Measurements from ENCODE around the gene SDK2. TPM values are rescaled to one million over a fixed set of nuclear protein-coding genes. Genes with fewer than 3 reads are reported as not detected.

Gene SDK2
- total and polyA plus RNA-seq, 11 donors, result 0.84 to 4.0 (median 2.6) TPM

GRCh38 chr17:73623247-73623646 is 21.0 kb downstream of the SDK2 start:
- H3K4me1 ChIP-seq, result peaks cover 0 to 5% (median 0%) of the 10 kb centered on the region in 12 donors
- no peaks in the 10 kb centered on the region for H3K36me3 ChIP-seq
- no peak for TF ChIP-seq CTCF (IDR thresholded peaks at IDR 0.05)
- TF ChIP-seq POLR2A (IDR thresholded peaks at IDR 0.05), result no peak
- no peak overlapping the region for H3K4me3 ChIP-seq
- H3K27ac ChIP-seq, result no peak overlapping the region
- H3K27me3 ChIP-seq, result no peaks in the 10 kb centered on the region
- ATAC-seq (no peak), DNase-seq (peak in 1 of 5 donors; percentile 10)
- intact Hi-C loops (cut with DNase I), result no loop called here
- 84 to 96% (median 88%) methylated on average over 2 of the region's 2 CpGs for WGBS, 4 donors
- peaks cover 0 to 14% (median 0%) of the 10 kb centered on the region in 12 donors for H3K9me3 ChIP-seq

GRCh38 chr17:73622381-73622780 is 21.9 kb downstream of the SDK2 start:
- no peak overlapping the region for H3K27ac ChIP-seq
- ATAC-seq (no peak), DNase-seq (peak in 1 of 5 donors; percentile 7)
- TF ChIP-seq POLR2A (IDR thresholded peaks at IDR 0.05) (no peak), CTCF (IDR thresholded peaks at IDR 0.05) (no peak)
- WGBS, 4 donors, result 77 to 94% (median 91%) methylated on average over 3 of the region's 3 CpGs
- no peak overlapping the region for H3K4me3 ChIP-seq
- H3K36me3 ChIP-seq, result no peaks in the 10 kb centered on the region
- intact Hi-C loops (cut with DNase I), result no loop called here
- peaks cover 0 to 5% (median 0%) of the 10 kb centered on the region in 12 donors for H3K4me1 ChIP-seq
- peaks cover 0 to 14% (median 0%) of the 10 kb centered on the region in 12 donors for H3K9me3 ChIP-seq
- H3K27me3 ChIP-seq, result no peaks in the 10 kb centered on the region

- peaks cover 0 to 5% (median 0%) of the 10 kb centered on the region in 12 donors for H3K4me1 ChIP-seq
- intact Hi-C loops (cut with DNase I), result no loop called here
- no peaks in the 10 kb centered on the region for H3K36me3 ChIP-seq
- no peak for TF ChIP-seq POLR2A (IDR thresholded peaks at IDR 0.05)
- TF ChIP-seq CTCF (IDR thresholded peaks at IDR 0.05), result no peak
- 77 to 92% (median 84%) methylated on average over 2 of the region's 2 CpGs for WGBS, 4 donors
- ATAC-seq, result no peak
- no peak overlapping the region for H3K27ac ChIP-seq
- H3K27me3 ChIP-seq, result no peaks in the 10 kb centered on the region
- DNase-seq, result no peak
- H3K4me3 ChIP-seq, result no peak overlapping the region
- peaks cover 0 to 14% (median 0%) of the 10 kb centered on the region in 12 donors for H3K9me3 ChIP-seq
These were observed 22.6 kb downstream of the SDK2 start for GRCh38 chr17:73621685-73622084.

- no peak overlapping the region for H3K27ac ChIP-seq
- no peaks in the 10 kb centered on the region for H3K4me1 ChIP-seq
- H3K27me3 ChIP-seq, result peaks cover 0 to 4% (median 0%) of the 10 kb centered on the region in 9 donors
- TF ChIP-seq CTCF (IDR thresholded peaks at IDR 0.05) (no peak), POLR2A (IDR thresholded peaks at IDR 0.05) (no peak)
- 78 to 88% (median 84%) methylated on average over 3 of the region's 3 CpGs for whole genome bisulfite sequencing, 4 donors
- H3K4me3 ChIP-seq, result no peak overlapping the region
- intact Hi-C loops (cut with DNase I), result no loop called here
- DNase-seq (no peak), ATAC-seq (no peak)
- peaks cover 0 to 14% (median 0%) of the 10 kb centered on the region in 12 donors for H3K9me3 ChIP-seq
- no peaks in the 10 kb centered on the region for H3K36me3 ChIP-seq
These were observed 23.8 kb downstream of the SDK2 start for GRCh38 chr17:73620414-73620813.
